Measurements from ENCODE around the gene KIRREL3. TPM values are rescaled to one million over a fixed set of nuclear protein-coding genes. Genes with fewer than 3 reads are reported as not detected.

KIRREL3 gene
- total RNA-seq, 1 donor from 2014 or later = not detected

DNA sequence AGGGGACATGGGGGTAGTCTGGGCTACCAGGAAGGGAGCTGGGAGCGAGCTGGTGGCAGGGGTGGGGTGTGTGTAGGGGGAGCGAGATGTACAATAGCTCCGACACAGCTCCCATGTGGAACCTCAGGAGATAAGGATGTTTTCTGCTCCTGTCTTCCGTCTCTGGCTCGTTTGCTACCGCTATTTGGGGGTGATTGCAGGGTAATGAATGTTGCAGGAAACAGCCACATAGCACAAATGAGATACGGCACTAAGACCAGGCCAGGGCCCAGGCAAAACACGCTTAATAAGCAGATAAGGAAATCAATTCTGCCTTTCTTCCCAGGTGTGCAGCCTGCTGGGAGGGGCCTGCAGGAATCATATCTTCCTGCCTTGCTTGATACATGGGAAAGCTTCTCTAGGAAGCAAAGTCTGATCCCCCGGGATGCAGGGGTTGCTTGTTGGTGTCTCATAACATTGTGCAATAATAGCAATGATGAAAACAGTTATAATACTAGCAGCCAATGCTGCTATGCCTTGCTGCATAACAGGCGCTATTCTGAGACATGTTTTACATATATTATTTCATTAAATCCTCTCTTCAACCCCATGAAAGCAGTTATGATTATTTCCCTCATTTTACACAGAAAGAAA lies 486.4 kb downstream of the KIRREL3 start:
- no peak overlapping the region for H3K4me3 Mint-ChIP-seq (ENCODE audit: low read depth)
- no peak for DNase-seq (ENCODE audit: low spot score)
- H3K27ac Mint-ChIP-seq = no peak overlapping the region
- intact Hi-C loops (cut with micrococcal nuclease) = no loop called here
- H3K9me3 Mint-ChIP-seq = no peaks in the 10 kb centered on the region
- no peaks in the 10 kb centered on the region for H3K4me1 Mint-ChIP-seq (ENCODE audit: low read depth)
- no peaks in the 10 kb centered on the region for H3K36me3 Mint-ChIP-seq (ENCODE audit: low read depth)
- peaks cover 2% of the 10 kb centered on the region for H3K27me3 Mint-ChIP-seq (ENCODE audit: low read depth)

DNA sequence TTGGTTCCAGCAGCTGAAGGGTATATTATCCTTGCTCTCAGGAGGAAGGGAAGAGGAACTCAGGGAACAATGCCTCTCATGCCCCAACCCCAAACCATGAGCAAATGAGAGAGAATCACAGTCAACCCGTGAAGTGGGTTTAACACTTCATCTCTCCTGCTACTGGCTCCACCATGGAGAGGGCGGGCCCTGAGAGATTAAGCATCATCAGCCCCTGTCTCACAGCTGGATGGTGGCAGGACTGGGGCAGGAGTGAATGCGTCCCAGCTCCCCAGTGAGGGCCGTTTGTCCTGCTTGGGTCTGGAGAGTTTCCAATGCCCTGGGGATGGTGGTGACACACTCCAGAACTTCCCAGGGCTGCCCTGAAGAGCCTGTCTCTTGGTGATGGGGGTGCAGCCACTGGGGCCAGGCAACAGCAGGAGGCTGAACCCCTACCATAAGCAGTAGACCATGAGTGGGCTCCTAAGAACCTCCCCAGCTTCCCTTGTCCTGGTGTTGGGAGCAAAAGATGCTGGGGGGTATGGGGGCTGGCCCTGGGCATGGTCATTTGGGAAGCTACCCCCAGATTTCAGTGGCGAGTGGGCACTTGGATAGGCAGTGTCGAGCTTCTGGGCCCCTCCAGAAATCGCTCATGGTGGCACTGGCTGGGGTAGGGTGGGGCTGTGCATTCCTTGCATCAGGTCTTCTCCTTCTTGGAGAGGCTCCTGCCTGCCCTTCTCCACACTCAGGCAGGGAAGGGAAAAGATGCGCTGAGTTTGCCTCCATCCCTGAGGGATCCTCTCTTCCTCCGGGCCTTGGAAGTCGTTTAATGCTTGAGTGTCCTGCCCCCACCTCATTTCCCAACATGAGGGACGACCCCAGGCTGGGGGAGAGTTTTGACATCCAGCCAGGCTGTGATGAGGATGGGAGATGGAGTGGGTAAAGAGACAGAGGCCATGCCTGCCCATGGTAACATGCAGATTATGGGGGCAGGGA lies 487.5 kb downstream of the KIRREL3 start:
- H3K4me1 Mint-ChIP-seq (ENCODE audit: low read depth) = no peaks in the 10 kb centered on the region
- no peak overlapping the region for H3K27ac Mint-ChIP-seq
- no peak overlapping the region for H3K4me3 Mint-ChIP-seq (ENCODE audit: low read depth)
- no peaks in the 10 kb centered on the region for H3K36me3 Mint-ChIP-seq (ENCODE audit: low read depth)
- intact Hi-C loops (cut with micrococcal nuclease) = no loop called here
- H3K9me3 Mint-ChIP-seq = no peaks in the 10 kb centered on the region
- DNase-seq (ENCODE audit: low spot score) = no peak
- H3K27me3 Mint-ChIP-seq (ENCODE audit: low read depth) = peaks cover 2% of the 10 kb centered on the region

DNA sequence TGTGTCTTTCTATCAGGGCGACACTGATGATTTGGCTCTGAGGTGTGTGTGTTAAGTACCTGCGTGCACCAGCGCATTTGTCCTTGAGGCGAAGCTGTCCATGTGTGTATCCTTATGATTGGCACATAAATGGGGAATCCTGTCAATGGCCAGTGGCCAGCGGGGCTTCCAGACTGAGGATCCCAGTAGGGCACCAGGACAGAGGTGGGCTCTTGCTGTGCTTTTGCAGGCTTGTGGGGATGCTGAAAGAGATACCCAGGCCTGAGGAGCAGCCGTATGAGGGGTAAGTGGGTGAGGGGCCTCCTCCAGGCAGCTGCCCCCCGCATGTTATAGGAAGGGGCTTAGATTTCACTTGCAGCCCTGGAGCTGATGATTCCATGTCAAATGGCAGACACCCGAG lies 488.3 kb downstream of the KIRREL3 start:
- no peak for DNase-seq (ENCODE audit: low spot score)
- H3K4me3 Mint-ChIP-seq (ENCODE audit: low read depth) = no peak overlapping the region
- intact Hi-C loops (cut with micrococcal nuclease) = no loop called here
- peaks cover 2% of the 10 kb centered on the region for H3K27me3 Mint-ChIP-seq (ENCODE audit: low read depth)
- no peaks in the 10 kb centered on the region for H3K4me1 Mint-ChIP-seq (ENCODE audit: low read depth)
- H3K9me3 Mint-ChIP-seq = no peaks in the 10 kb centered on the region
- no peaks in the 10 kb centered on the region for H3K36me3 Mint-ChIP-seq (ENCODE audit: low read depth)
- H3K27ac Mint-ChIP-seq = no peak overlapping the region

DNA sequence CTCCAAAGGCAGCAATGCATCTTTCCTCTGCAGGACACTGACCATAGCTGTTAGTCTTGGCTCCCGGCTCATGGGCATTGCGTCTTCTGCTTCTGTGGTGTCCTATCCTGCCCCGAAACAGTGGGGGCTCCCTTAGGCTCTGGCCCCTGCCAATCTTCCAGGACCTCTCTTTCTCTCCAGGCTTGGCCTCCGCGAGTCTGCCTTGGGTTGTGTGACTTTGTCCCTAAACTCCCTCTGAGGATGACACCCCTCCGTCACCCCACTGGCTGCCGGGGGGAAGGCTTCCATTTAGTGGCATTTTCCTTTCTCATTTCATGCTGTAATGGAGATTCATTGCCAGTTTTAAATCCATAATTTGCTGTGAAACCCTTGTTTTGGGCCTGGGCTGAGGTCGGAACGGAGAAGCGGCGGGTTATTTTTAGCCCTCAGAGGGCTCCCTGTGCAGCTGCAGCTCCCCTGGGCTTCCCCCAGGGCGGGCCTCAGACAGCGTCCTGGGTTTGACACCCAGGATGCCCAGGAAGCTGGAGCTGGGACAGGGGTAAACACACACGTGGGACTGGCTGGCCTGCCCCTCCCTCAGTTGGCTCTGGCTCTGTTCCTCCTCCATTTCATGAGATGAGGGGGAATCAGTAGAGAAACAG lies 489.0 kb downstream of the KIRREL3 start:
- Mint-ChIP-seq H3K4me3 (ENCODE audit: low read depth) (no peak overlapping the region), H3K27me3 (ENCODE audit: low read depth) (peaks cover 2% of the 10 kb centered on the region), H3K4me1 (ENCODE audit: low read depth) (no peaks in the 10 kb centered on the region), H3K36me3 (ENCODE audit: low read depth) (no peaks in the 10 kb centered on the region), H3K27ac (no peak overlapping the region), H3K9me3 (no peaks in the 10 kb centered on the region)
- intact Hi-C loops (cut with micrococcal nuclease) = no loop called here
- DNase-seq (ENCODE audit: low spot score) = no peak

DNA sequence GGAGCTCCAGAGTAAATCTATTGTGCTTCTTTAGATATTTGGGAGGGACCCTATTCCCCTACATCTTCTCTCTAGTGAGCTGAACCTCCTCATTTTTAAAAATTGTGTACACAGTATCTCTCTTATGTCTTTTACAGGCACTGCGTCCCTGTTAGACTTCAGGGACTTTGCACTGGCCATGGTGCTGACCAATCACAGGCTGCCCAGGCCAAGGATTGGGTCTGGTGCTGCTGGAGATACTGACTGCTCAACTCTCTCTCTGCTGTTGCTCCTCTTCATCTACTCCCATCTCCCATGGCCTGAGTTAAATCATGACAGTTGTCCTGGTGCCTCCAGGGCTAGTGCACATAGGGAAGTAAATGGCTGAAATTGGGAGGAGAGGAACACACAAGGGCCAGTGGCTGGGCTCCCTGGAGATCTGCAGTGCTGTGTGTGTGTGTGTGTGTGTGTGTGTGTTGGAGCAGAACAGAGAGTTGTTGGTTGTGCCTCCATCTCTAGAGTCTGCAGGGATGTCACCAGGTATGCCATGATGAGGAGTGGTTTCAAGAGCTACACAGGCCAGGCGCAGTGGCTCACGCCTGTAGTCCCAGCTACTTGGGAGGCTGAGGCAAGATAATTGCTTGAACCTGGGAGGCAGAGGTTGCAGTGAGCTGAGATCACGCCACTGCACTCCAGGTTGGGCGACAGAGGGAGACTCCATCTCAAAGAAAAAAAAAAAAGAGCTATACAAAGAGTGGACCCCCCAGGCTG lies 489.8 kb downstream of the KIRREL3 start:
- Mint-ChIP-seq H3K27ac (no peak overlapping the region), H3K27me3 (ENCODE audit: low read depth) (peaks cover 2% of the 10 kb centered on the region), H3K9me3 (no peaks in the 10 kb centered on the region), H3K4me1 (ENCODE audit: low read depth) (no peaks in the 10 kb centered on the region), H3K4me3 (ENCODE audit: low read depth) (no peak overlapping the region), H3K36me3 (ENCODE audit: low read depth) (no peaks in the 10 kb centered on the region)
- no peak for DNase-seq (ENCODE audit: low spot score)
- intact Hi-C loops (cut with micrococcal nuclease) = no loop called here

DNA sequence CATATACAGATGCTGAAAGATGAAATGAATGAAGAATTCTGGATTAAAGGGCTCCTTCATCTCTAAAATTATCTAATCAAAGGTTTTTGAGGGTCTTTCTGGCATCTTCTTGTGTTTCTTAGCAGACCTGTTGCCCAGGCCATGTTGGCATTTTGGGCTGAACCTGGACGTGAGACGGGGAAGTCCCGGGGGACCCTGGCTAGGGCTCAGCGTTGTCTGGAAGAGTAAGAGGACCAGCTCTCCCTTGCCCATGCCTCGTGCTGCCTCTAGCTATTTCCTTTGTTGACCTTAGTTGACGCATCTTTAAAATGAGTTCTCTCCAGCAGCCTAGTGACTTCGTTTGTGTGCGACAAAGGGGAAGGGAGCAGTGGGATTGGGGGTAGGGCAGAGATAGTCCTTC lies 492.9 kb downstream of the KIRREL3 start:
- Mint-ChIP-seq H3K4me3 (ENCODE audit: low read depth) (no peak overlapping the region), H3K4me1 (ENCODE audit: low read depth) (no peaks in the 10 kb centered on the region), H3K9me3 (no peaks in the 10 kb centered on the region), H3K27ac (no peak overlapping the region), H3K27me3 (ENCODE audit: low read depth) (peaks cover 13% of the 10 kb centered on the region), H3K36me3 (ENCODE audit: low read depth) (no peaks in the 10 kb centered on the region)
- DNase-seq (ENCODE audit: low spot score) = no peak
- intact Hi-C loops (cut with micrococcal nuclease) = no loop called here

DNA sequence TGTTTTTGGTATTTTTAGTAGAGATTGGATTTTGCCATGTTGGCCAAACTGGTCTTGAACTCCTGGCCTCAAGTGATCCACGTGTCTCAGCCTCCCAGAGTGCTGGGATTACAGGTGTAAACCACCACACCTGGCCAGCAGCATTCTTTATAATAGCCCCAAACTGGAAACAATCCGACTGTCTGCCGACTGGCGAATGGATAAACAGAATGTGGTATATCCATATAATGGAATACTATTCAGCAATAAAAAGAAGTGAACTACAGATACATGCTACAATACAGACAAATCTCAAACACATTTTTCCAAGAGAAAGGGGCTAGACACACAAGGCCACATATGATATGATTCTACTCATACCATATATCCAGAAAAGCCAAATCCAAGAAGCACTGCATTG lies 493.8 kb downstream of the KIRREL3 start:
- no peaks in the 10 kb centered on the region for H3K4me1 Mint-ChIP-seq (ENCODE audit: low read depth)
- H3K27me3 Mint-ChIP-seq (ENCODE audit: low read depth) = peaks cover 16% of the 10 kb centered on the region
- no peak for DNase-seq (ENCODE audit: low spot score)
- H3K4me3 Mint-ChIP-seq (ENCODE audit: low read depth) = no peak overlapping the region
- no peaks in the 10 kb centered on the region for H3K9me3 Mint-ChIP-seq
- no peaks in the 10 kb centered on the region for H3K36me3 Mint-ChIP-seq (ENCODE audit: low read depth)
- intact Hi-C loops (cut with micrococcal nuclease) = no loop called here
- no peak overlapping the region for H3K27ac Mint-ChIP-seq

DNA sequence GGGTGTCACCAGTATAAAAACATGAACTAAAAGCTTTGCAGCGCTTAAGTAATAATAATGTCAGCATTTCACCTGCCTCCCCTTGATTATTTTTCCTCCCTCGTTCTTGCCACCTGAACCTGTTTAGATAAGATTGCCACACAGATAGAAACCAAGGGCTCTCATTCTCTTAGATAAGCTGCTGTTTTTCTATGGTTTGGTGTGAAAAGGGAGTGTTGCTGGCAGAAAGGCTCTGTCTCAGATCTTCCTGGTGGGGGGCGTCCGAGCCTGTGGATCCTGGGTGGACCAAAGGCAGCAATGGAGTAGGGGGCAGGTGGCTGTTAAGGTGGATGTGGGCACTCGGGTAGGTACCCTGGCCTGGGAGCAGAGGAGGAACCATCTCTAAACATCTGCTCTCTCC lies 497.6 kb downstream of the KIRREL3 start:
- no peak for DNase-seq (ENCODE audit: low spot score)
- H3K9me3 Mint-ChIP-seq = no peaks in the 10 kb centered on the region
- no peaks in the 10 kb centered on the region for H3K4me1 Mint-ChIP-seq (ENCODE audit: low read depth)
- peaks cover 21% of the 10 kb centered on the region for H3K27me3 Mint-ChIP-seq (ENCODE audit: low read depth)
- H3K4me3 Mint-ChIP-seq (ENCODE audit: low read depth) = no peak overlapping the region
- no peak overlapping the region for H3K27ac Mint-ChIP-seq
- no peaks in the 10 kb centered on the region for H3K36me3 Mint-ChIP-seq (ENCODE audit: low read depth)
- intact Hi-C loops (cut with micrococcal nuclease) = no loop called here

DNA sequence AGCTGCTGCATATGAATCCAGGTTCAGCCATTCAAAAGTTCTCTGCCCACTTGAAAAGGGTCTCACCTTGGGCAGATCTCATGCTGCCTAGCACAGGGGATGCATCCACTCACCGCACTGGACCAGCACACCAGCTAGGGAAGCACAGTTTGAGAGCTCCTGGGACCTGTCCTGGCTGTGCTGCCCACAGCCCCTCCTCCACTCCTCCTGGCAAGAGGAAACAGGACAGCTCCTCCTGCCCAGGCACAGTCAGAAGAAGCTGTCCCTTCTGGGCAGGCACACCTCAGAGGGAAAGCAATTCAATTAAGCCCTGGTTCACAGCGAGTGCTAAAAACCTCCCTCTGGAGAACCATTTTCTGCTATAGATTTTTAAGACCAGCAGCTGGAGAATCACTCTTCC lies 498.4 kb downstream of the KIRREL3 start:
- Mint-ChIP-seq H3K4me1 (ENCODE audit: low read depth) (no peaks in the 10 kb centered on the region), H3K9me3 (no peaks in the 10 kb centered on the region), H3K27ac (no peak overlapping the region), H3K4me3 (ENCODE audit: low read depth) (no peak overlapping the region), H3K27me3 (ENCODE audit: low read depth) (peaks cover 21% of the 10 kb centered on the region), H3K36me3 (ENCODE audit: low read depth) (no peaks in the 10 kb centered on the region)
- DNase-seq (ENCODE audit: low spot score) = no peak
- intact Hi-C loops (cut with micrococcal nuclease) = no loop called here

DNA sequence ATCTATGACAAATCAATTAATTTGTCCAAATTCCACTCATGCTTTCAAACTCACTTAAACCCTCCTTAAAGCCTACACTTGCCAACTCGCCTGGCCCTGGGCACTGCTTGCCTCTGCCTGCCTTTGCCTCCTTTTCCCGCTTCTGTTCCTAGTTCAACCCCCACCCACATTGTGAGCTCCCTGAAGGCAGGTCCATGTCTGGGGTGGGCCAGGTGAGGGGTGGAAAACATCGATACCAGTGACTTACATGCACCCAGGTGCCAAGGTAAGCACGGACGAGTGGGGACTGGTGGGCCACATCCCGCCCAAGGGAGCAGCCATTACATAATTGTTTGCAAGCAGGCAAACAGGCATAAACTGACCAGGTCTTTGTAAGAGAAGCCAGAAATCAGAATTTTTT lies 498.9 kb downstream of the KIRREL3 start:
- no peak for DNase-seq (ENCODE audit: low spot score)
- Mint-ChIP-seq H3K4me3 (ENCODE audit: low read depth) (no peak overlapping the region), H3K4me1 (ENCODE audit: low read depth) (no peaks in the 10 kb centered on the region), H3K27me3 (ENCODE audit: low read depth) (peaks cover 21% of the 10 kb centered on the region), H3K9me3 (no peaks in the 10 kb centered on the region), H3K36me3 (ENCODE audit: low read depth) (no peaks in the 10 kb centered on the region), H3K27ac (no peak overlapping the region)
- intact Hi-C loops (cut with micrococcal nuclease) = no loop called here

DNA sequence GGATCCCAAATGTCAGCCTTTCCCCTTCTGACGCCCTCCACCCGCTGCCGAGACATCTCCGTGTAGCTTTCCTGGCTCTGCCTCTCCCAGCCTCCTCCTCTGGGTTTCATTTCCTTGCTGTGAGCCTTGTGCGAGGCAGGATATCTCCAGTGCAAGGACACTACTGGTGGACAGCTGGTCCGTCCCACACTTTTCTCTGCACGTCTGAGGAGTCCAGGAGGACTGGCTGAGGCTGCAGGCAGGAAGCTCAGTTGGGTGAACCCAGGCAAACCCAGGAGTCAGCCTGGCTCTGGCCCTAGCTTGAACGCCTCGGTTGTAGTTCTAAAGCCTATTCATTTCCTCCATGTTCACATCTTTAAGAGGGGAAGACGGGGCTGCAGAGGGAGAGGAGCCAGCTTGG lies 499.6 kb downstream of the KIRREL3 start:
- Mint-ChIP-seq H3K4me3 (ENCODE audit: low read depth) (no peak overlapping the region), H3K27me3 (ENCODE audit: low read depth) (peaks cover 21% of the 10 kb centered on the region), H3K4me1 (ENCODE audit: low read depth) (no peaks in the 10 kb centered on the region), H3K9me3 (no peaks in the 10 kb centered on the region), H3K36me3 (ENCODE audit: low read depth) (no peaks in the 10 kb centered on the region), H3K27ac (no peak overlapping the region)
- intact Hi-C loops (cut with micrococcal nuclease) = no loop called here
- DNase-seq (ENCODE audit: low spot score) = no peak

DNA sequence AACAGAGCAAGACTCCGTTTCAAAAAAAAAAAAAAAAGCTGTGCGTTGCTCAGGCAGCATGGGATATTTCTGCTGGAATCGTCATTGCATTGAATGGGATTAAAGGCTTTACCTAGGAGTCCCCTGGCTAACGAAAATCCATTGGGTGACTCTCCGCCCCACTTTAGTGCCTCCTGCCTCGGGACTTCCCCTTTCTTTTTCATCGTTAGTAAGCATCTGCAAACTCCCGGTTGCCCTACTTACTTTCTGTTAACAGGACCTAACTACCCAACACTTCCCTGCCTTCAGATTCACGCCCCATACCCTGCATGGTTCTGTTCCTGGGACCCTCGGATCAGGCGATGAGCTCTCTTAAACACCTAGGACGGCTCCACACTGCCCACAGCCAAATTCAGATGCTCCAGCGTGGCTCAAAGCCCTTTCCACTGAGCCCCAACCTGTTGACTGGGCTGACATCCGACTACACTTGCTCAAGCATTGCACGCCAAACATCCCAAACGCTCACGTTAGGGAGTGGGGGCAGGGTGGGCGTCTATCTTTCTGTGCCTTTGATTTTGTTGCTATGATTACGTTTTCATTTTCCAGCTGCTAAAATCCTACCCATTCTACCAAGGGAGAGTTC lies 501.3 kb downstream of the KIRREL3 start:
- no peak overlapping the region for H3K27ac Mint-ChIP-seq

More for the DNA sequence above, 501.3 kb downstream of the KIRREL3 start:
- DNase-seq (ENCODE audit: low spot score) = no peak
- Mint-ChIP-seq H3K9me3 (no peaks in the 10 kb centered on the region), H3K4me3 (ENCODE audit: low read depth) (no peak overlapping the region), H3K27me3 (ENCODE audit: low read depth) (peaks cover 19% of the 10 kb centered on the region), H3K36me3 (ENCODE audit: low read depth) (no peaks in the 10 kb centered on the region), H3K4me1 (ENCODE audit: low read depth) (no peaks in the 10 kb centered on the region)
- intact Hi-C loops (cut with micrococcal nuclease) = no loop called here
